Midbrain (tissue), 1 donor: ENCODE measurements around the gene UTP20.
A peak's percentile ranks its signal among the peaks of the same experiment; 100 is the strongest.
"Not testable (repeated sequence)": the region's sequence is repeated elsewhere in the genome, so short reads cannot be mapped to it uniquely, and the experiment has no call there.

Experiments used
- DNase-seq: peaks from one replicate; lab custom pipeline; 2025; lab: John Stamatoyannopoulos, UW

Gene UTP20

DNA sequence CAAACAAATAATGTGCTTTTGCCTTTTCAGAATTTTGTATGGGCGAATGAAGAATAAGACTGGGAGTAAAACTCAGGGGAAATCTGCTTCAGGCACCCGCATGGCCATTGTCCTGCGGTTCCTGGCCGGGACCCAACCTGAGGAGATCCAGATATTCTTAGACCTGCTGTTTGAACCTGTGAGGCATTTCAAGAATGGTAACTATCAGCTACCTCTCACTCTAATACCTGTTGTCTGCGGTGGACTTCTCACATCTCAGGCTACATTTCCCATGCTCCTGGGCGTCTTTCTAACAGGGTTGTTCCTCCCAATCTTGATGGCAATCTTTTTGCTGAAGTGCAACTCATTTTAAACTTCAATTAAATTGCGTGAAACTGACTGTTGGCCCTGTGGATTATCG lies 47.1 kb downstream of the UTP20 start:
- DNase-seq: no peak

DNA sequence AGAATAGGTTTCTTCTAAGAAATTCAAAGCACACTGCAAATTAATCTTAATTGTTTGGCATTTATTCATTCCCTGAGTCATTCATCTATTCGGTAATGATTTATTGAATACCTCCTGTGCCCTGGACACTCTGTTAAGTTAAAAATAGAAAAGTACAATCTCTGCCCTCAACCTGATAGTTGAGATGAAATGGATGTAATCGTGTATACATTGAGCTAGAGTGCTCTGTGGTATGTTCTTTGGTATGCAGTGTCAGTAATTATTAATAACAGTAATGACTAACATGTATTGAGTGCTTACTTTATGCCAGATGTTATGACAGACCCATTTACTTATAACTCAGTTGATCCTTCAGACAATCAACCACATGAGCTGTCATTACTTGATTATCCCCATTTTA lies 47.6 kb downstream of the UTP20 start:
- DNase-seq: no peak

DNA sequence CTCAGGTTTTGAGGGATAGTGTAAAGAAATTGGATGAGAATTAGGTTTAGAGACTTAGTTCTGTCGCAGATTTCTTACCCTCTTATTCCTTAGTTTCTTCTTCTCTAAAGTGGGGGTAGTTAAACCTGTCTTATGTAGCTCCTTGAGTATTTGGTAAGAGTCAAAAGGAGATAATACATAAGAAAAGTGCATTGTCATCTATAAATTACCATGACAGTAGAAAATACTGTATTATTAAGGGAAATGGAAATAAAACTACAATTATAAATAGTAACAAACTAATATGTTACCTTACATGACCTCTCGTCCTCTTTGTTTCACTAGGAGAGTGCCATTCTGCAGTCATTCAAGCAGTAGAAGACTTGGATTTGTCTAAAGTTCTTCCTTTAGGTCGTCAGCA lies 49.0 kb downstream of the UTP20 start:
- no peak for DNase-seq

DNA sequence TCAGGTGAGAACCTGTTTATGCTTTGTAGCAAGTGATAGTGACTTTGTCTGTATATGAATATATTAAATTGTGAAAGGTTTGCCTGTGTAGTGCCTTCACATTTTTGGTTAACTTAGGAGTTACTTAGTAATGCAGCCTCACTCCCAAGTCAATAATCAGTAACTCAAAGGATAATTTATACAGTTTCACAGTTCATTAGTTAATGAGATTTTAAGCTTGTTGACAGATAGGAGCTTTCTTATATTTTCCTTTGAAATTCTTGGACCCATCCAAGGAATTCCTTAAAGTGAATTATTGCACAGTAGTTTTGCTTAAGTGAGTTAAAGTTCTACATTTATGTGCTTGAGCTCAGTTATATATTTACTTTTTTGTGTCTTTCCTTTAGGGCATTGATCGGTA lies 50.7 kb downstream of the UTP20 start:
- DNase-seq: no peak

DNA sequence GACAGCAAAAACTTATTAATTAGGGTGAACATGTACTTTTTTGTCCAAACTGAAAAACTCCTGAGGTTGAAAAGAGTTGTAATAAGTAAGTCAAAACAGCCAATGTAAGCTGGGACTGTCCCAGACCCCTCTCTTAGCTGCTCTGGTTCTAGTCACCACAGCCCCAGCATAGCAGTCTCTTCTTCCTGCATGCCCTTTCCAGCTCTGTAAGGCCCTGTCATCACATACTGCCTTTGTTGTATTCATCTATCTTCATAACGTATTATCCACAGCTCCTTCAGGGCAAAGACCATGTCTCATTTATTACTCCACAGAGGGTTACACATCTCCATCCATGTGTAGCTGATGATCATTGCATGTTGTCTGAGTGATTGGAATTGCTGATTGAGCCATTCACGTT lies 56.5 kb downstream of the UTP20 start:
- DNase-seq: no peak

DNA sequence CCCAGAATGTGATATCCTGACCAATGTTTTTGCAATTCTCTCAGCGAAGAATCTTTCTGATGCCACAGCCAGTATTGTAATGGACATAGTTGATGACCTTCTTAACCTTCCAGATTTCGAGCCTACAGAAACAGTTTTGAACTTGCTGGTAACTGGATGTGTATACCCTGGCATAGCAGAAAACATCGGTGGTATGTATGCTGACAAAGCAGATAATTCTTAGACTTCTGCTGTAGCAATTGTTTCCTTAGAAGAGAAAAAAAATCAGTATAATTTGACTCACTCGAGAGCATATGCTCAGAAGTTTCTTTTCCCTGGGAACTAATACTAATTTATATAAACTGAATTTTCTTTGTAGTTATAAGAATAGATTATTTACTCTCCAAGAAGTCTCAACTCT lies 58.2 kb downstream of the UTP20 start:
- DNase-seq: no peak

DNA sequence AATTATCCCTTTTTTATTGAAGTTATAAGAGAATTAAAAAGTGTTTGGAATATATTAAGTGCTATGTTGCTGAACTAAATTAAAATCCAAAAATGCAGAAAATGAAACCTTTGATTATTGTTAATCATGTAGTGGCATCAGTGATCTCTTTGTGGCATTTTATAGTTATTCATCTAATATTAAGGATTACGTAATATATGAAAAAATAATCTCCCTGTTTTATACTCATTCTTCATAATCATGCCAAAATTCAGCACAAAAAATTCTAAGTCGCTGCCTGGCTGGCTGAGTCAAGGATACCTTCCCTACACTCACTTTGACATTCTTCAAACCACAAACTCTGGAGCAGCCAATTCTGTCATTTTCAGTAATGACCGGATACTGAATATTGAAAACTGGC lies 64.0 kb downstream of the UTP20 start:
- DNase-seq: no peak

DNA sequence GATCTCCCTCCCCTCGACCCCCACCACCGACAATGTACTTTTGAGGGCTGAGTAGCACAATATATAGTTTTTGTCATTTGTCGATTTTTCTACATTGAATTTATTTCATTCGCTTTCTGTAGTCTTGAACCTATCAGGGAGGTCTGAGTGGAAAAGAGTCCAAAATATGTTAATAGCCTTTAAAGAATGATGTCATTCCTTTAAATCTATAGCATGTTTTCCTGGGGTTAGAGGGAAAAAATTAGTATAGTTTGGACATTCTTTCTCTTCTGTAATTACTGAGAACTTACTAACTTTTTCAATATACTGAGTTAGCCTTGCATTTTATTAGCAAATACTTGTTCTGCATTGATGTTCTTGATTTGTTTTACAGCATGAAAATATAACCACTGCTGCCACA lies 71.8 kb downstream of the UTP20 start:
- no peak for DNase-seq

DNA sequence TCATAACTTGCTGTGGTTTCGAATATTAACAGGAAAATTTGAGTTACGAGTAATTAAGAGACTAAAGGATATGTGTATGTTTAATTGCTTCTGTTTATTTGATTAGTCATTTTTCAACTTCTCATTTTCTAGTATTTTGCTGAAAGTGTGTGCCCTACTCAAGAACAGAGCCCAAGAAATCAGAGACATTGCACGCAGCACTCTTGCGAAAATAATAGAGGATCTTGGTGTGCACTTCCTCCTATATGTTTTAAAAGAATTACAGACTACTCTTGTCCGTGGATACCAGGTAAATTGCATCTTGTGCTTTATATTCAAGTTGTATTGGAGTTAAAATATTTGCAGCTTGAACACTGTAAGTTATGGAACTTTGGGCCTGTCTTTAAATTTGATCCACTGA lies 76.9 kb downstream of the UTP20 start:
- no peak for DNase-seq

DNA sequence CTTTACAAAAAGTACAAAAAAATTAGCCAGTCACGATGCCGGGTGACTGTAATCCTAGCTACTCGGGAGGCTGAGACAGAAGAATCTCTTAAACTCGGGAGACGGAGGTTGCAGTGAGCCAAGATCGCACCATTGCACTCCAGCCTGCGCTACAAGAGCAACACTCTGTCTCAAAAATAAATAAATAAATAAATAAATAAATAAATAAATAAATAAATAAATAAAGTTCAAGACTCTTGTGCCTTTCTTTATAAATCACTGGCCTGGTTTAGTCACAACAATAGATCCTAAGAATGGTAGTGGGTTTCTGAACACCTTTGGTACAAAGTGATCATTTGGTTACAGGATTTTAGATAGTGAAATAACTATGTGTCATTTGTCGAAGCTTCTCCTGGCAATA lies 81.5 kb downstream of the UTP20 start:
- no peak for DNase-seq

DNA sequence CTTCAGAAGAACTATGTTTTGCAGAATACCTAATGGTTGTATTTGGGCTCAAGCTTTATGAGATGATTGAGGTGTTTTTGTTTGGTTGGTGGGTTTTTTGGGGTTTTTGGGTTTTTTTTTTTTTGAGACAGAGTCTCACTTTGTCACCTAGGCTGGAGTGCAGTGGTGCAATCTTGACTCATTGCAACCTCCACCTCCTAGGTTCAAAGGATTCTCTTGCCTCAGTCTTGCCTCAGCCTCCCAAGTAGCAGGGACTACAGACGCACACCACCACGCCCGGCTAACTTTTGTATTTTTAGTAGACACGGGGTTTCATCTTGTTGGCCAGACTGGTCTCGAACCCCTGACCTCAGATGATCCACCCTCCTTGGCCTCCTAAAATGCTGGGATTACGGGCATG lies 88.1 kb downstream of the UTP20 start:
- no peak for DNase-seq

DNA sequence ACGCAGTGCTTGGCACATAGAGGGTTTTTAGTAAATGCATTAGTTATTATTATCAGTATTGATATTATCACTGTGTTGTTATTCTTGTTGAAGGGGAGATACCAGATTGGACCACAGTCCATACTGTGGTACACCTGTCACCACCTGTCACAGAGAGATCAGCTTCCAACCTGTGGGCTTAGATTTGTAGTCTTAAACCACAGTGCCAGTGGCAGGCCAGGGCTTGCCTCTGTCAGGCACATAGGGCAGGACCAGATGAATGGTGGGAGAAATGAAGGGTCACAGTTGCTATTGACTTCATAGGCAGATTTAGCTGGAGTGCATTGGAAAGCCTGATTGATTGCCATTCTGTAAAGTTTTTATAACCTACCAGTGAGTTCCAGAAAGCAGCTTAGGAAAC lies 92.5 kb downstream of the UTP20 start:
- no peak for DNase-seq

DNA sequence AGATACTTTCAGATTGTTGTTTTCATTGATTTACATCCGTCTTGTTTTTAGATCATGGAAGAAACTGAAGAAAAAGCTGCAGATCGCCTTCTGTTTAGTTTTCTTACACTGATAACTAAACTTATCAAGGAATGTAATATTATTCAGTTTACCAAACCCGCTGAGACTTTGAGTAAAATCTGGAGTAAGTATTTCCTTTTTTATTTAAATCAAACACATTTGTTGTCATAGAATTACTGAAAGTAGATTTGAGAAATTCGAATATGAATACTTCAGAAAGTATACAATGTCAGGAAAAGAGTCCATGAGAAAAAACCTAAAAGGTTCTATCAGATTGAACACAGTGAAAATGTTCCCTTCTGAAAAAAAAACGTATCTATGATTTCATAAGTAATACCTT lies 95.7 kb downstream of the UTP20 start:
- no peak for DNase-seq

DNA sequence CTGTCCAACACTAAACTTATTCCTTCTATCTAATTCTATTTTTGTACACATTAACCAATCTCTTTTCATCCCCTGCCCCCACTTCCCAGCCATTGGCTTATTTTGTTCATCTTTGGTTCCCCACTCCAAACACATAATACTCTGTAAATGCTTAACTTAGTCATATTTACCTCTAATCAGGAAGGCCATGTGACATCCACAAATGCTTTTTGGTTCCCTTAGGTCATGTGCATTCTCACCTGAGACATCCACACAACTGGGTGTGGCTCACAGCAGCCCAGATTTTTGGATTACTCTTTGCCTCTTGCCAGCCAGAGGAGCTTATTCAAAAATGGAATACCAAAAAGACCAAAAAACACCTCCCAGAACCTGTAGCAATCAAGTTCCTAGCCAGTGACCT lies 99.2 kb downstream of the UTP20 start:
- DNase-seq: no peak

DNA sequence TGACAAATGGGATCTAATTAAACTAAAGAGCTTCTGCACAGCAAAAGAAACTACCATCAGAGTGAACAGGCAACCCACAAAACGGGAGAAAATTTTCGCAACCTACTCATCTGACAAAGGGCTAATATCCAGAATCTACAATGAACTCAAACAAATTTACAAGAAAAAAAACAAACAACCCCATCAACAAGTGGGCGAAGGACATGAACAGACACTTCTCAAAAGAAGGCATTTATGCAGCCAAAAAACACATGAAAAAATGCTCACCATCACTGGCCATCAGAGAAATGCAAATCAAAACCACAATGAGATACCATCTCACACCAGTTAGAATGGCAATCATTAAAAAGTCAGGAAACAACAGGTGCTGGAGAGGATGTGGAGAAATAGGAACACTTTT lies 111.3 kb downstream of the UTP20 start:
- DNase-seq: not testable (repeated sequence)

DNA sequence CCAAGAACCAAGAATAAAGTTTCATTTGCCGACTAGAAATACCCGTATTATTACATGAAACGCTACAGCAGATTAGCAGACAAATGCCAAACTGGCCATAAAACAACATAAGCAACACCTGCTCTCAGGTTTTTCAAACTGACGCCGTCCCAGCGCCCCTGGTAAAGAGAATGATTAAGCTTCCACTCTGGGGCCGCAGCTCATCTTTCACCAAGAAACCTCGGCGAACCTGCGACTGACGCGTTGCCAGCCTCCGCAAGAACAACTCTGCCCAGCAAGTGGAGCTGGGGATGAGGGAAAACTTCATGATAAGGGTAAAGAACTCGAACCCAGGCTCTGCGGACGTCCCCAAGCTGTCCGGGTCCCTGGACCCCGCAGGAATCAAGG lies 127.1 kb downstream of the UTP20 start:
- no peak for DNase-seq

DNA sequence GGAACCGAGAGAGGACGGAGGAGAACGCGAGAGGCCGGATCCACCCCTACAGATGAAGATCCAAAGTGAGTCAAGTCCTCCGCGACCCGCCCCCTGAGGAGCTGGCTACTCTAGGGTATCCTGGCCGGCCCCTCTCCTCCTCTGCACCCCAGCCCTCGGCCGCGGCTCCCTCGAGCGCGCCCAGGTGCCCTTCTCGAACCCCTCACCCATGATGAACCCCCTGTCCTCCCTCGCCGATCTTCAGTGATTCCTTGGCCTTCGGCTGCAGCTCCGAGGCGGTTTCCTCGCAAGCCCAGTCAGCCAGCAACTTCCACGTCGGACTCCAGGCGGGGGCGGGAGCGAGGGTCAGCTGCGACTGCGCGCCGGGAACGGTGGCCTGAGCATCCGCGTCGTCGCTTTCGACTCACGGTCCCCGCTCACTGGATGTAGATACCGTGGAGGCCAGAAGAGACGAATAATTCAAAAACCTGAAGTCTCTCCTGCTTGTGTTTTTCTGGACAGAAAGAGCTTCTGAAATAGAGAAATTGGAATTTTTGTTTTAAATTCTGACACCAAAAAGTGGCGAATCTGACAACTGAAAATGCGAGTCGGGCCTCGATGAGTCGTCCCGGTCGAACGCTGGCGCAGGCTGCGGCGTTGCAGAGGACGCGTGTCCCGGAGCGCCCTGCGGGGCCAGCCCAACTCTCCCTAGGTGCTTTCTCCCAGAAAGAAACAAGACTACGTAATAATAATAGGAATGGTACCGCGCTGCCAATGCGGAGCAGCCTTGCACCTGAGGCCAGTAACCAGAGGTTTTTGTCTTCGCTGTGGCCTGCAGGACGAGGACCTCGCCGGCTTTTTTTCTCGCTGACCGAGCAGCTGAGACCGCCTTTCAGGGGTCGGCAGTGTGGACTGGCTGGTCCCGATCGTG lies 127.8 kb downstream of the UTP20 start, which contains the start of gene ARL1:
Gene ARL1, minus strand, starts transcription at position 337 of the 910 bp plus-strand sequence. Its CDS starts 127 bp downstream, at position 210.
- DNase-seq: peak; percentile 92

DNA sequence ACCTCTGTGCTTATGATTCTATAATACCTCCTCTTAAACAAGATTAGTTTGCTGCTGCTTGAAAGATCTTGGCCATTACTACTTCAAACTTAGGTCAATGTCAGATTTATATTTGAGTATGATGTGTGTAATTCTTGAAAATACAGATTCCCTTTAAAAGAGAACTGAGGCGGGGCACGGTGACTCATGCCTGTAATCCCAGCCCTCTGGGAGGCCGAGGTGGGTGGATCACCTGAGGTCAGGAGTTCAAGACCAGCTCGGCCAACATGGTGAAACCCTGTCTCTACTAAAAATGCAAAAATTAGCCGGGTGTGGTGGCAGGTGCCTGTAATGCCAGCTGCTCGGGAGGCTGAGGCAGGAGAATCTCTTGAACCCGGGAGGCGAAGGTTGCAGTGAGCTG lies 130.3 kb downstream of the UTP20 start:
- DNase-seq: not testable (repeated sequence)

DNA sequence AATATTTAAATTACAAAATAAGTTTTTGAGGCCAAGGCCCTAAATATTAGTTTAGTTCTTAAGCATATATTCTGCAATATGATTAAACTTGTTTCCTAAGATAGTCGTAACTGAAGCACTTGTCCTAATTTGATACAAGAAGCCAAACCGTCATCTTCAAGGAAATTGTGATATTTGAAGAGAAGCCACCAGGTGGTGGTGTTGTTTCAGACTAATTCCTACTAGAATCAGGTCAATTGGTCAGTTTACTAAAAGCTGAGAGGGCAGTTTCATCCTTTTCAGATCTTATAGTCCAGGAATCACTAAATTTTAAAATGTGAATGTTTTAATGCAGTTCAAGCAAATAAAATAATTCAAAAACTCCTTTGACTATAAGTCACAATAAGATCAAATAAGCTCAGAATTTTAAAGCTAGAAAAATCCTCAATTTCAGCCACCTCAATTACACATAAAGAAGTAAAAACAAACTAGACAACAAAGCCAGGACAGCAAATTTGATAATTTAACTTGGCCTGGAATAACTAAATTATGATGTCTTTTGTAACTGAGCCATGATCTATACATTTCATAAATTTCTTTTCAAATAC lies 134.7 kb downstream of the UTP20 start:
- DNase-seq: peak; percentile 39

DNA sequence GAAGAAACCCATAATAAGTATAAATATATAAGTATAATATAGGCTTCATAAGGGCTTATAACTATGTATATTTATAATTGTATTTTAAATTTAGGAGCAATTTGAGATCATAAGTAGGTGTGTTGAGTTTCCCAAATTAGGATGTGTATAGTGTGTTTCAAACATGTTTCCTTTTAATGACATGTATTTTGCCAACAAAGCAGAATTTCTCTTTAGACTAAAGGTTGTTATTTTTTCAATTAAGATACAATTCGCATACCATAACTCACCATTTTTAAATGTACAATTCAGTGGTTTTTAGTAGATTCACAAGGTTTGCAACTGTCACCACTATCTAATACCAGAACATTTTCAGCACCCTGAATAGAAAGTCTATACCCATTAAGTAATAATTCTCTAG lies 135.3 kb downstream of the UTP20 start:
- DNase-seq: no peak

DNA sequence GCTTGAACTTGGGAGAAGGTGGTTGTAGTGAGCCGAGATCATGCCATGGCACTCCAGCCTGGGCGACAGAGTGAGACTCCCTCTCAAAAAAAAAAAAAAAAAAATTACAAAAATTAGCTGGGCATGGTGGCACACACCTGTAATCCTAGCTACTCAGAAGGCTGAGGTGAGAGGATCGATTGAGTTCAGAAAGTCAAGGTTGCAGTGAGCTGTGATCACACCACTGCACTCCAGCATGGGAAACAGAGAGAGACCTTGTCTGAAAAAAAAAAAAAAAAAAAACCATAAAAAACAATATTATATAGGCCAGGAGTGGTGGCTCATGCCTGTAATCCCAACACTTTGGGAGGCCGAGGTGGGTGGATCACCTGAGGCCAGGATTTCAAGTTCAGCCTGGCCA lies 142.2 kb downstream of the UTP20 start:
- DNase-seq: not testable (repeated sequence)

DNA sequence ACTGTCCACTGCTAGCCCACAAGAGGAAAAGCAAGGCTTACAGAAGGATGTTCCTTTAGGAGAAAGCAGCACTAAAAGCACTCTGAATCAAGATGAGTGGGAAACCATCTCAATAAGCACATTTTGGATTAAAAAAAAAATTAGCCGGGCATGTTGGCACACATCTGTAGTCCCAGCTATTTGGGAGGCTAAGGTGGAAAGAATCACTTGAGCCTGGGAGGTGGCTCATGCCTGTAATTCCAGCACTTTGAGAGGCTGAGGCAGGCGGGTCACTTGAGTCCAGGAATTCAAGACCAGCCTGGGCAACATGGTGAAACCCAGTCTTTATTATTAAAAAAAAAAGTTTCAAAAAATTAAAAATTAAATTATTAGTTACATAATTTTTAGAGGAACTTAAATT lies 144.7 kb downstream of the UTP20 start:
- DNase-seq: no peak

DNA sequence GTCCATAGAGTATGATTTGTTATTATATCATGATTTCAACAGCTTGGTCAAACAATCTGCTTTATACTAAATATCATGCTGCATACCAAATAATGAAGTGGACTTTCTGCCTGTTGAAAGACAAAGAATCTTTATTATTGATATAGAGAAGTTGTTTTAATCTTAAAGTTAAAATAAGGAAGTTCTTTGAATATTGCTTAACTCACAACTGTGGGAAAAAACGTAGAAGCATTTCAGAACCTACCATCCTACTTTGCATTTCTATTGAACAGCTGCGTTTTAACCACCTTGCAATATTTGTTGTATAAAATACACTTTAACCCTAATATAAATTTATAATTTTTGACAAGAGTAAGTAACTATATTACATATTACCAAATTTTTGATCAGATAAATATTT lies 150.6 kb downstream of the UTP20 start:
- no peak for DNase-seq

DNA sequence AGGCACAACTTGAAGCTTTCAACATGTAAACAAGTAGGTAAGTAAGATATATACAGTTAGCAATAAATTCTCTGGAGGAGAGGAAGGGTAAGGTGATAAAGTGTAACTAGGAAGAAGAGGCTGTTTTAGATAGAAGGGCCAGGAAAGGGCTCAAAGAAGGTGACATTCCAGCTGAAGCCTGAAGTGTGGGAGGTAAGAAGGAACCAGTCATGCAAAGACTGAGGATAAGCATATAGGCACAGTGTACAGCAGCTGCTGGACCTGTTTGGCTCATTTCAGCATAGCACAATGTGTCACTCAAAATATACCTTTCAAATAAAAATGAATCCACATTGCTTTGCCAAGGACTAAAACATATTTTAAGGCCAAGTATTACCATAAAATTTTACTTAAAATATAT lies 156.2 kb downstream of the UTP20 start:
- DNase-seq: no peak
